Memory B cell (primary cell): ENCODE results near the gene KIAA0753.
"Not testable (repeated sequence)": the region's sequence is repeated elsewhere in the genome, so short reads cannot be mapped to it uniquely, and the experiment has no call there.

ENCODE experiments used
- ATAC-seq: fragments of 150-1000 bp; cut with Tn5 transposase; 2 replicates; pipeline ENCODE4 v1.10.0; 2021; ENCODE audit warnings: low read depth, mild to moderate bottlenecking, moderate library complexity
- DNase-seq, 2 donors: peaks; one replicate each; pipeline ENCODE4 v3.0.0; 2022; ENCODE audit warnings: low spot score in 2 of 2
- H3K27ac Mint-ChIP-seq: one replicate; pipeline ENCODE4 v1.8.0; 2022; ENCODE audit warnings: mild to moderate bottlenecking, moderate library complexity, mixed read lengths
- H3K27me3 Mint-ChIP-seq: one replicate; pipeline ENCODE4 v1.8.0; 2022; ENCODE audit warnings: mixed read lengths
- H3K36me3 Mint-ChIP-seq: one replicate; pipeline ENCODE4 v1.8.0; 2022; ENCODE audit warnings: mild to moderate bottlenecking, mixed read lengths
- H3K4me1 Mint-ChIP-seq: one replicate; pipeline ENCODE4 v1.8.0; 2022; ENCODE audit warnings: mixed read lengths
- H3K4me3 Mint-ChIP-seq: one replicate; pipeline ENCODE4 v1.8.0; 2022; ENCODE audit warnings: mild to moderate bottlenecking, moderate library complexity, mixed read lengths
- H3K9me3 Mint-ChIP-seq: one replicate; pipeline ENCODE4 v1.8.0; 2022; ENCODE audit warnings: mixed read lengths

KIAA0753 gene

DNA sequence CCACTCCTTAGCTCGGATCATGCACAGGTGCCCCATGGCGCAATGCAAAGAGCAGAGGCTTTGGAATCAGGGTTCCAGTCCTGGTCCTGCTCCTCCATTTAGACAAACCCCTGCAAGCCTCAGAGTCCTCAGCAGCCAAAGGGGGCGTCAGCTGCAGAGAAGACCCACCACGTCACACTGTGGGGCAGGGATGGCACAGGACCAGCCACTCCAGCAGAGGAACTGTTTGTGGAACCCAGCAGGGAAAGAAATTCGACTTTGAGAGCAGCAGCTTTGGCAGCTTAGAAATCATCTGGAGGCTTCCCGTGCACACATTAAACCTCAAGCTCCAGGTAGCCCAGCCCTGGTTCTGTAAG lies 36.3 kb upstream of the KIAA0753 start:
- no peak for ATAC-seq

DNA sequence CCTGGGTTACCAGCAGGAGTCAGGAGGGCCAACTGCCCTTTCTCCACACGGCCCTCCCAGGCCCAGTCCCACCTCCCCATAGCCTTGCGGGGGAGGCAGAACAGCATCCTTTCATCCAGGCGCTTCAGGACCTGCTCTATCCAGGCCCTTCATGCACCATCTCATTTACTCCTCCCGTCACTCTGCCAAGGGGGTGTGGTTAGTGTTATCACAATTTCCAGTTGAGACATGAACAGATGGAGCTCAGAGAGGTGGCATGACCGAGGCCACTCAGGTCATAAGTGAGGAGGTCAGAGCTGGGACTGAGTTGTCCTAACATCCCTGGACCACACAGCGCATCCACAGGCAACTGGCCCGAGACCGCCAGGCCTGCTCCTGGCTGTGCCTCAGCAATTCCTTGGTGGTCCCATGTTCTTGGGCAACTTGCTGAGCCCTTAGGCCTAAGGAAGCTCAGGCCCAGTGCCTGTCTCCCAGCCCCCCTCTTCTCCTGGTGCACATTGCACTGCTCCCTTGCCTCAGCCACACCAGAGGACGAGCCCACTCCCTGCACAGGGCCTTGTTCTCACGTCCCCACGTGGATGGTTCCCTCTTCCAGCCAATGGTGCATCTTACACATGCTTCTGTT lies 34.8 kb upstream of the KIAA0753 start:
- no peak overlapping the region for H3K4me3 Mint-ChIP-seq
- H3K4me1 Mint-ChIP-seq, result peaks cover 13% of the 10 kb centered on the region
- peaks cover 10% of the 10 kb centered on the region for H3K36me3 Mint-ChIP-seq
- no peak overlapping the region for H3K27ac Mint-ChIP-seq
- no peaks in the 10 kb centered on the region for H3K9me3 Mint-ChIP-seq
- DNase-seq (no peak), ATAC-seq (no peak)
- no peaks in the 10 kb centered on the region for H3K27me3 Mint-ChIP-seq

More for the DNA sequence above, 36.3 kb upstream of the KIAA0753 start:
- no peak overlapping the region for H3K27ac Mint-ChIP-seq
- no peaks in the 10 kb centered on the region for H3K9me3 Mint-ChIP-seq
- H3K4me1 Mint-ChIP-seq, result peaks cover 13% of the 10 kb centered on the region
- H3K27me3 Mint-ChIP-seq, result peaks cover 2% of the 10 kb centered on the region
- peaks cover 7% of the 10 kb centered on the region for H3K36me3 Mint-ChIP-seq
- no peak for DNase-seq
- no peak overlapping the region for H3K4me3 Mint-ChIP-seq

DNA sequence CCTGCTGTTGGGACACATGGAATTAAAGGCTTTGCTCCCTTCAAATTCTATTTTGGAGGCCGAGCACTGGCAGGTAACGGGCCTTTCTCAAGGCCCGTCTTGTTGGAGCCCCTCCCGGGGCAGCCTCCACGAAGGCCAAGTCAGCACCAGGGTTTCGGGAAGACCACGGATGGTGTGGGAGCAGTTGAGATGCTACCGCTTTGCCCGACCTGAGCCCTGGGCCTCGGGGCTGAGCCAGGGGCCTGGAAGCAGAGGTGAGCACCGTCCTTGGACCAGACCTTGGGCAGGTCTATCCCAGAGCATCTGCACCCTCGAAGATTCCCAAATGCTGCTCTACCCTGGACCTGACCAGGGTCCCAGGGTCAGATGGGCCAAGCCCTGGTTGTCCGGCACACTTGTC lies 34.1 kb upstream of the KIAA0753 start:
- H3K27me3 Mint-ChIP-seq, result no peaks in the 10 kb centered on the region
- peaks cover 15% of the 10 kb centered on the region for H3K4me1 Mint-ChIP-seq
- ATAC-seq, result no peak
- H3K36me3 Mint-ChIP-seq, result peaks cover 10% of the 10 kb centered on the region
- H3K4me3 Mint-ChIP-seq, result no peak overlapping the region
- no peaks in the 10 kb centered on the region for H3K9me3 Mint-ChIP-seq
- DNase-seq, result no peak
- no peak overlapping the region for H3K27ac Mint-ChIP-seq

DNA sequence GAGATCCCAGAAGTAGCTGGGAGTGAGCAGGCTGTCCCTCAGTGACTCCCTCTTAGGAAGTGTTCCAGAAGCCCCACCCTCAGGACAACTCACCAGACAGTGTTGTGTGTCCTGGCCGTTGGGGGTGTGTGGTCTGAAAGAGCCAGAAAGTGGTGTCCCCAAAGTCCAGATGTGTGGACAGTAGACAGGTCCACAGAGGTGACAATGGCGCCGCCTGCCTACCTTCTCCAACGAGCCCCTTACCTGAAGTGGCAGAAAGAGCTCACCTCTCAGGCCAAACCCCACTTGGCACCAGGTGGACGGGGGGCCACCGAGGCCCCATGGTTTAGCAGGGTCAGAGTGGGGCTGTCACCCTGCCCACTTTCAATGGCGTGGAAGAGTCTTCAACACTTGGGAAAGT lies 30.9 kb upstream of the KIAA0753 start:
- no peaks in the 10 kb centered on the region for H3K9me3 Mint-ChIP-seq
- ATAC-seq (no peak), DNase-seq (no peak)
- peaks cover 22% of the 10 kb centered on the region for H3K36me3 Mint-ChIP-seq
- H3K27ac Mint-ChIP-seq, result no peak overlapping the region
- H3K4me1 Mint-ChIP-seq, result peaks cover 15% of the 10 kb centered on the region
- no peak overlapping the region for H3K4me3 Mint-ChIP-seq
- no peaks in the 10 kb centered on the region for H3K27me3 Mint-ChIP-seq

DNA sequence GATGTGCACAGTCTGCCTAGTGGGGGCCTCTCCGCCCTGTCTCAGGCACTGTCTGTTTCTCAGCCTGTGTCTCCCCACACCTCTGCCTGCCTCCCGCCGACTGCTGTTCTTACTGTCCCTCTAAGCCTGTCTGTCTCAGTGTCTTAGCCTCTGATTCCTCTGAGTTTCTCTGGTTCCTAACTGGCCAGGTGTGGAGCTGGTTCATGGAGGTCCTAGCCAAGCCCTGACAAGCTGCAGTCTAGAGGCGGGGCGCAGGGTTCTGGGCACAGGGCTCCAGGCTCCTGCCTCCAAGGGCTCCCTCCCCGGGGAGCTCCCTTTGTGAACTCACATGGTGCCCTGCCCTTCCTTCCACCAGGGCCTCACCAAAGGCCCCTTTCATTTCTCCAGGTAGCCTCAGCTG lies 30.5 kb upstream of the KIAA0753 start:
- ATAC-seq (no peak), DNase-seq (no peak)
- Mint-ChIP-seq H3K36me3 (peaks cover 22% of the 10 kb centered on the region), H3K27ac (peak overlapping the region; percentile 28), H3K4me1 (peaks cover 16% of the 10 kb centered on the region), H3K9me3 (no peaks in the 10 kb centered on the region), H3K4me3 (no peak overlapping the region), H3K27me3 (no peaks in the 10 kb centered on the region)

DNA sequence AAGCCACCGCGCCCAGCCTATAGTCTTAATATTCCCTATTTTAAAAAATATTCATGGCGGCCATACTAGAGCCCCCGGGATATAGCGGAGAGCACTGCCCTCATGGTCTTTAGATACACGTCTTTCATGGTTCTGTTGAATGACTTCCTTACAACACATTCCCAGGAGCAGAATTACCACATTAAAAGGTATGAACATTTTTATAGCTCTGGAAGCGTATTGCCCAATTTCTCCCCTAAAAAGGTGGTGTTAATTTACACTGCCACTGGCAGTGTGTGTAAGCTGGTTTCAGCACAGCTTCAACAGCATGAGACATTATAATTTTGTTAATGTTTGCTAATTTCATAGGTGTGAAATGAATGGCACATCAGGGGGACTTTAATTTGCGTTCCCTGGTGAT lies 30.1 kb upstream of the KIAA0753 start:
- Mint-ChIP-seq H3K27ac (peak overlapping the region; percentile 28), H3K9me3 (no peaks in the 10 kb centered on the region), H3K4me1 (peaks cover 16% of the 10 kb centered on the region), H3K4me3 (no peak overlapping the region), H3K27me3 (no peaks in the 10 kb centered on the region), H3K36me3 (peaks cover 19% of the 10 kb centered on the region)
- DNase-seq (no peak), ATAC-seq (no peak)

DNA sequence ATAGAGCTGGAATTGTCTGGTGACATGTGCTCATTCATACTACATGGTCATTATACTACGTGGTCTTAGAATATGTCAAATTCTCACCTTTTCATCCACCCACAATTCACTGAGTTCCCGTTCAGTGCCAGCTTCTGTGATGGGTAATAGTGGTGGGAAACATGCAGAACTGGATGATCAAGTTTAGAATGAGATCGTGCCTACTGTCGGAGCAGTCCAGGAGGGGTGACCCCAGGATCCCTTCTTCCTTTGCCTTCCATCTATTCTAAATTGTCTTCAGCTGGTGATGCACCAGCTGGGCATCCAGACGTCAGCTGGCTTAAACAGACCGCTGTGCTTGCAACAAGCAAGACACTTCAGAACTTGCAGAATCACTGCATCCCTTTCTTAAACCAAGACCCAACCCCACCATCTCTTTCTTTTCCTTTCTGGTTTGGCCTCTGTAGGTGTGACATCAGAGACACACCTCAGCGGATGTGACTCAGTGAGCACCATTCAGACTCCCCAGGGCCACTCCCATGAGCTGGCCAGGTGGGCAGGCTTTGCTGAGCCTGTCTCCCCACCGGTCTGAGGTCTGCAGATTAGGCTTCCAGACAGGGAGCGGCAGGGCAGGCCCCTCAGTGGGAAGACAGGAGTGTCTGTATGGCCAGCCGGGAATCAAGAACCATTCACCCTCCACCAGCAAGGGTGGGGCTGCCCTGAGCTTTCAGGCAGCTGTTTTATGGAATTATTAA lies 29.1 kb upstream of the KIAA0753 start:
- Mint-ChIP-seq H3K27me3 (no peaks in the 10 kb centered on the region), H3K36me3 (peaks cover 20% of the 10 kb centered on the region)
- no peak for DNase-seq

DNA sequence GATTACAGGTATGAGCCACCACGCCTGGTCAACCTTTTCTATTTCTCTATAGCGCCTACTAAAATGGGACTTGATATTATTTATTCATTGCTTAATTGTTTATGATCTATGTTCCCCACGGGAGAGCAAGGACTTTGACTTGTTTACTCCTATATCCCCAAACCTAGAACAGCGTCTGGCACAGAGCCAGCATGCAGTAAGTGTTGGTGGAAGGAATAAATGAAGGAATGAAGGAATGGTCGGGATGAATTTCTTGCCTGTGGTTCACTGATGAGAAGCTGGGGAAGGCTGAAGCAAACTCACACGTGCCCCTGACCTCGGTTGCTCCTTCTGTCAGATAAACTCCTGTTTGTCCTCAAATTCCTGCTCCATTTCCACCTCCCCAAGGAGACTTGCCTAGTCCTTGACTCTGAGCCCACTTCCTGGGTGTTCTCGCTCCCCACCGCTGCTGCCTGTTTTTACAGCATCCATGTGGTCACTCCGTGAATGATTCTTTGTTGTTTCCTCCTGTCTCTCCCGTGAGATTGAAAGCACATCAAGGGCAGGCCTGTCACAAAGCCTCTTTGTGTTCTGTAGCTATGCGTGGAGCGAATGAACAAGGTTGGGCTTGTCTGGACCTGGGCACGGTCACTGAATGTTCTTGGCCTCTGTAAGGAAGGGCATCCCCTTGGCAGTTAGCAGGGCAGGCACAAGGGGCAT lies 28.4 kb upstream of the KIAA0753 start:
- H3K4me1 Mint-ChIP-seq, result peaks cover 15% of the 10 kb centered on the region
- no peak for ATAC-seq

More for the DNA sequence above, 29.1 kb upstream of the KIAA0753 start:
- Mint-ChIP-seq H3K4me1 (peaks cover 15% of the 10 kb centered on the region), H3K9me3 (no peaks in the 10 kb centered on the region), H3K27ac (no peak overlapping the region), H3K4me3 (no peak overlapping the region)
- no peak for ATAC-seq

DNA sequence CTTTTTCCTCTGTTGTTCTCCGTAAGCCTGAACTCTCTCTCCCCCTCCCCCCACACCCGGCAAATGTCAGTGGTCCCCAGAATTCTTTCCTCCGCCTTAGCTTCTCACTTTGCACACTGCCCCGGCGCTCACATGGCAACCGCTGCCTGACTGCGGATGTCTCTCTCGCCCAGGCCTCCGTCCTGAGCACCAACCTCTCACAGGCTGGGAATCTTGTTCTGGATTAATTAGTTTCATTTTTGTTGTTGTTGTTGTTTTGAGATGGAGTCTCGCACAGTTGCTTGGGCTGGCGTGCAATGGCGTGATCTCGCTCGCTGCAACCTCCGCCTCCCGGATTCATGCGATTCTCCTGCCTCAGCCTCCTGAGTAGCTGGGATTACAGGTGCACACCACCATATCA lies 27.7 kb upstream of the KIAA0753 start:
- H3K27ac Mint-ChIP-seq, result no peak overlapping the region
- H3K36me3 Mint-ChIP-seq, result peaks cover 18% of the 10 kb centered on the region
- DNase-seq, result no peak
- no peaks in the 10 kb centered on the region for H3K27me3 Mint-ChIP-seq
- no peaks in the 10 kb centered on the region for H3K9me3 Mint-ChIP-seq
- no peak overlapping the region for H3K4me3 Mint-ChIP-seq
- peaks cover 15% of the 10 kb centered on the region for H3K4me1 Mint-ChIP-seq
- ATAC-seq, result no peak

More for the DNA sequence above, 28.4 kb upstream of the KIAA0753 start:
- Mint-ChIP-seq H3K9me3 (no peaks in the 10 kb centered on the region), H3K27me3 (no peaks in the 10 kb centered on the region), H3K27ac (no peak overlapping the region), H3K36me3 (peaks cover 20% of the 10 kb centered on the region), H3K4me3 (no peak overlapping the region)
- DNase-seq, result no peak

DNA sequence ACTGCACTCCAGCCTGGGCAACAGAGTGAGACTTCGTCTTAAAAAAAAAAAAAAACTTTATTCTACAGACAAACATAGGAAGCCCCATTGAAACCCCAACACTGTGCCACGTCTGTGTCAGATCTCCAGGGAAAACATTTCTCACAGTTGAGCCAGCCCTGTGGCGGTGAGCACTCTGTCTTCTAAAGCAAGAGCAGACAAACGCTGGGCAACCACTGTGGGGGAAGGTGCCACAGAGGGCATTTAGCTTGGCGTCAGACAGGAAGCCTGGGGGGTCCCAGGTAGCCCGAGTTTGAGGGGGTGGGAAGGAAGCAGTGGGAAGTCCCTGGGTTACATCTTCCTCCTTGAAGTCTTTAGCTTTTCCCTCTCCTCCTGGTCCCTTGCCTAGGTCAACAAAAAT lies 27.0 kb upstream of the KIAA0753 start:
- Mint-ChIP-seq H3K4me1 (peaks cover 17% of the 10 kb centered on the region), H3K4me3 (no peak overlapping the region), H3K27ac (no peak overlapping the region), H3K36me3 (peaks cover 20% of the 10 kb centered on the region), H3K27me3 (no peaks in the 10 kb centered on the region), H3K9me3 (no peaks in the 10 kb centered on the region)
- ATAC-seq (no peak), DNase-seq (no peak)

DNA sequence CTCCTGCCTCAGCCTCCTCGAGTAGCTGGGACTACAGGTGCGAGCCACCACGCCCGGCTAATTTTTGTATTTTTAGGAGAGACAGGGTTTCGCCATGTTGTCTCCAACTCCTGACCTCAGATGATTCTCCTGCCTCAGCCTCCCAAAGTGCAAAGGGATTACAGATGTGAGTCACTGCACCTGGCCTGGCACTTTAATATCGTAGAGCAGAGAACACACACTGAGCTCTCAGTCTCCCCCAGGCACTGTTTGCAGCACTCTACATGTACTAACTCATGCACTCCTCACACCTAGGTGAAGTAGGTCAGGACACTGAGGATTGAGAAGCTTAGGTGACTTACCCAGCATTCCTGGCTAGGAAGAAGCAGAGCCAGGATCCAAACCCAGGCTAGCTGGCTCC lies 26.0 kb upstream of the KIAA0753 start:
- Mint-ChIP-seq H3K9me3 (no peaks in the 10 kb centered on the region), H3K4me1 (peaks cover 23% of the 10 kb centered on the region), H3K27me3 (no peaks in the 10 kb centered on the region), H3K4me3 (no peak overlapping the region), H3K27ac (no peak overlapping the region), H3K36me3 (peaks cover 19% of the 10 kb centered on the region)
- ATAC-seq (no peak), DNase-seq (no peak)

DNA sequence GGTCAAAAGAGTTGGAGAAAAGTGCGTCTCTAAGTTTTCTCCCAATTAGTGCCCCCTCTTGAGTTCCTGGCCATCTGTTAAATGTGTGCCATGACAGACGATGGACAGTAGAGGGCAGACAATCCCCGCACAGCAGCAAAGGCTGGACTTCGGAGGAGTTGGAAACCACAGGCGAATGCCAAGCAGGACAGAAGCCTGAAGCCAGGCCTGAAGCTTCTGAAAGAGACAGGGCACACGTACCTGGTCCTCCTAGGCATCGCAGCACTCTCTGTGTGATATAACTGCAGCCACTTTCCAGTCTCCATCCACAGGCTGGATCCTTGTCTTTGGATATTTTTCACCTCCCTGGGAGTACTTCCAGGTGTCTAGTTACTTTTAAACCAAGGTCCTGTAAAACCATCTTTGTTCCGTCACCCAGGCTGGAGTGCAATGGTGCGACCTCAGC lies 25.6 kb upstream of the KIAA0753 start:
- peaks cover 18% of the 10 kb centered on the region for H3K36me3 Mint-ChIP-seq
- H3K9me3 Mint-ChIP-seq, result no peaks in the 10 kb centered on the region
- ATAC-seq, result peak; percentile 69
- peaks cover 27% of the 10 kb centered on the region for H3K4me1 Mint-ChIP-seq
- H3K27ac Mint-ChIP-seq, result no peak overlapping the region
- H3K27me3 Mint-ChIP-seq, result no peaks in the 10 kb centered on the region
- DNase-seq, result peak; percentile 33 to 38
- no peak overlapping the region for H3K4me3 Mint-ChIP-seq

DNA sequence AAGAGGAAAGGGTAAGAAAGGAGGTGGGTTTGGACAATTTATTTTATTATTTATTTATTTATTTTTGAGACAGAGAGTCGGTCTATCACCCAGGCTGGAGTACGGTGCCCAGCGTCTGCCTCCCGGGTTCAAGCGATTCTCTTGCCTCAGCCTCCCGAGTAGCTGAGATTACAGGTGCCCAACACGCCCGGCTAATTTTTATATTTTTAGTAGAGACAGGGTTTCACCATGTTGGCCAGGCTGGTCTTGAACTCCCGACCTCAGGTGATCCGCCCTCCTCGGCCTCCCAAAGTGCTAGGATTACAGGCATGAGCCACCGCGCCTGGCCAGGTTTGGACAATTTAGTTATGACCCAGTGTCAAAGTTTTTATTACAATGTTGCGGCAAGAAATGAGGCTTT lies 22.7 kb upstream of the KIAA0753 start:
- Mint-ChIP-seq H3K4me1 (peaks cover 38% of the 10 kb centered on the region), H3K36me3 (peaks cover 13% of the 10 kb centered on the region)
- H3K4me3 Mint-ChIP-seq, H3K27me3 Mint-ChIP-seq, H3K27ac Mint-ChIP-seq, ATAC-seq, DNase-seq, H3K9me3 Mint-ChIP-seq: not testable (repeated sequence)

DNA sequence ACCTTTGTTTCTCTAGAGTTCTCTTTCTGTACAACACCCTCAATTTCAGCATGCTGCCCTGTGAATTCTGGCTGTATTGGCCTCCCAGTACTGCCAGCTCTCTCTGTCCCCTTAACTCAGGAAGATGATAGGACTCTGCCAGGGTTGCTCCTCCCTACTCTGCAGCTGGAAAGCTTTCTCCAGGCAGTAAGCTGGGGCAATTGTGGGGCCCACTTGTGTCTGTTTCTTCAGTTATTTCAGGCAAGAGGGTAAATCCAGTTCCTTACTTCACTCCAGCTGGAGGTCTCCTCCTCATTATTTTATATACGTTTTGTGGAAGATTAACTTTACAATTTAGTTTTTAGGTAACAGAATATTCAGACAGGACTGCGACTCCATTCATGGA lies 20.9 kb upstream of the KIAA0753 start:
- no peaks in the 10 kb centered on the region for H3K9me3 Mint-ChIP-seq
- H3K4me1 Mint-ChIP-seq, result peaks cover 40% of the 10 kb centered on the region

More for the DNA sequence above, 20.9 kb upstream of the KIAA0753 start:
- Mint-ChIP-seq H3K27ac (no peak overlapping the region), H3K4me3 (peak overlapping the region; percentile 85), H3K36me3 (peaks cover 7% of the 10 kb centered on the region), H3K27me3 (no peaks in the 10 kb centered on the region)
- ATAC-seq (no peak), DNase-seq (no peak)
